ENCODE results near the gene BRMS1. TPM values are rescaled to one million over a fixed set of nuclear protein-coding genes. Genes with fewer than 3 reads are reported as not detected.

Gene BRMS1
- total and polyA plus RNA-seq, 2 experiments from 2014 or later = 59.1 to 61.7 TPM

DNA sequence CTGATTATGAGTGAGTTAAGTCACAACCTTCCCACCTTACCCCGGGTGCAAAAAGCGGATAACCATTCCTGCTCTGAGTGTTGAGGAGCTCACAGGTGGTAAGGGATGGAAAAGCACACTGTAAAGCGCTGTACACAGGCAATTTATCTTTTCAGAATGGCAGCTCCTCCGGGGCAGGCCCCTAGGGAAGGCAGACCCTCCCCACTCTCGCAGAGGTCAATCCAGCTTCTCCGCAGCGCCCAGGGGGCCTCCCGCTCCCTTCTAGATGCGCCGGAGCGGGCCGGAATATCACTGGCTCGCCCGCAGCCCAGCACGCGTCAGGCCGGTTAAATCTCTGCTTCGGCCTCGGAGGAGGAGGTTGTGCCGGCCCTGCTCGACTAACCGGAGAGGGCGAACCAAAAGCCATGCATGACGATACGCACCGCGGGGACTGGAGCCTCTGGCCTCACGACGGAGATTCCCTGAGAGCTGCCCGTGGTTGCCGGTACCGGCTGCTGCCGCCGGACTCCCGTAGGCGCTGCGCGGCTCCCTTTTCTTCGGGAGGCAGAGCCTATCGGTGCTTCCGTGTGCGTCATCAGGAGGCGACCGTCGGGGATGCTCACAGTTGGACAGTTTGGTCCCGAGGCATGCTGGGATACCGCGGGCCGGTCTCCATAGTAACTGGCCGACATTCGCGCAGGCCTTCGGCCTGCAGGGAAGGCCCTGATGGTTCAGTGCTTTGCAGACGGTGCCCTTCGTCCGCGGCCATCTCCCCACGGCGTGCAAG lies at the start of gene BRMS1 (continued):
- TF ChIP-seq, protein P1, sequence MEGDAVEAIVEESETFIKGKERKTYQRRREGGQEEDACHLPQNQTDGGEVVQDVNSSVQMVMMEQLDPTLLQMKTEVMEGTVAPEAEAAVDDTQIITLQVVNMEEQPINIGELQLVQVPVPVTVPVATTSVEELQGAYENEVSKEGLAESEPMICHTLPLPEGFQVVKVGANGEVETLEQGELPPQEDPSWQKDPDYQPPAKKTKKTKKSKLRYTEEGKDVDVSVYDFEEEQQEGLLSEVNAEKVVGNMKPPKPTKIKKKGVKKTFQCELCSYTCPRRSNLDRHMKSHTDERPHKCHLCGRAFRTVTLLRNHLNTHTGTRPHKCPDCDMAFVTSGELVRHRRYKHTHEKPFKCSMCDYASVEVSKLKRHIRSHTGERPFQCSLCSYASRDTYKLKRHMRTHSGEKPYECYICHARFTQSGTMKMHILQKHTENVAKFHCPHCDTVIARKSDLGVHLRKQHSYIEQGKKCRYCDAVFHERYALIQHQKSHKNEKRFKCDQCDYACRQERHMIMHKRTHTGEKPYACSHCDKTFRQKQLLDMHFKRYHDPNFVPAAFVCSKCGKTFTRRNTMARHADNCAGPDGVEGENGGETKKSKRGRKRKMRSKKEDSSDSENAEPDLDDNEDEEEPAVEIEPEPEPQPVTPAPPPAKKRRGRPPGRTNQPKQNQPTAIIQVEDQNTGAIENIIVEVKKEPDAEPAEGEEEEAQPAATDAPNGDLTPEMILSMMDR (conservative IDR thresholded peaks at IDR 0.05; ENCODE audit: low read depth in 2 of 2) = no peak

DNA sequence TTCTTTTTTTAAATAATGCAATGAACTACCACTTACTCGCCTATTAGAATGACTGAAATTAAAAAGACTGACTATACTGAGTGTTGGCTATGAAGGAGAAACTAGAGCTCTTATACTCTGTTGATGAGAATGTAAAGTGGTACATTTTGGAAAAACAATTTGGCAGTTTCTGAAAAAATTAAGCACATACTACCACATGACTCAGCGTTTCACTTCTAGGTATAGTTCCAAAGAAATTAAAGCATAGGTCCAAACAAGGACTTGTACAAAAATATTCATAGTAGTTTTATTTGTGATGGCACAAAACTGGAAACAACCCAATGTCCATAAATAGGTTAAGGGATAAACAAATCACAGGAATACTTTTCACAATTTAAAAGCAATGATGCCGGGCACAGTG lies 49.0 kb upstream of the BRMS1 start:
- no peak for DNase-seq (ENCODE audit: low spot score)
- no peaks in the 10 kb centered on the region for H3K4me1 Mint-ChIP-seq
- H3K36me3 Mint-ChIP-seq (ENCODE audit: low read depth) = no peaks in the 10 kb centered on the region; the same call in 2 of the 3 replicates
- no peak overlapping the region for H2AFZ ChIP-seq
- no peak overlapping the region for H3K27ac ChIP-seq (ENCODE audit: low read depth)
- no peak overlapping the region for H3K27ac Mint-ChIP-seq
- no peaks in the 10 kb centered on the region for H3K79me2 ChIP-seq (replicated peaks; ENCODE audit: insufficient read depth)
- H3K27me3 Mint-ChIP-seq (ENCODE audit: insufficient read depth, low read depth, poor library complexity) = peaks cover 4% of the 10 kb centered on the region
- H3K4me3 Mint-ChIP-seq = no peak overlapping the region; the same call in 2 of the 3 replicates
- ATAC-seq = no peak
- H3K4me2 ChIP-seq = no peak overlapping the region
- no peaks in the 10 kb centered on the region for H4K20me1 ChIP-seq (replicated peaks; ENCODE audit: insufficient read depth)
- H3K4me1 ChIP-seq (ENCODE audit: insufficient read depth) = no peaks in the 10 kb centered on the region
- H3K36me3 ChIP-seq (ENCODE audit: insufficient read depth) = no peaks in the 10 kb centered on the region
- peaks cover 11% of the 10 kb centered on the region for H3K9me3 Mint-ChIP-seq
- H3F3A ChIP-seq (replicated peaks; ENCODE audit: low read depth) = no peaks in the 10 kb centered on the region
- H3K27me3 ChIP-seq (ENCODE audit: insufficient read depth) = no peaks in the 10 kb centered on the region
- H3K4me3 ChIP-seq = no peak overlapping the region
- H3K9me2 ChIP-seq (ENCODE audit: insufficient read depth) = no peaks in the 10 kb centered on the region
- TF ChIP-seq EZH2phosphoT487 (IDR thresholded peaks at IDR 0.05; ENCODE audit: unreplicated experiment) = no peak
- TF ChIP-seq EZH2 (IDR thresholded peaks at IDR 0.05; ENCODE audit: low read depth, unreplicated experiment) = no peak
- TF ChIP-seq, protein P2, sequence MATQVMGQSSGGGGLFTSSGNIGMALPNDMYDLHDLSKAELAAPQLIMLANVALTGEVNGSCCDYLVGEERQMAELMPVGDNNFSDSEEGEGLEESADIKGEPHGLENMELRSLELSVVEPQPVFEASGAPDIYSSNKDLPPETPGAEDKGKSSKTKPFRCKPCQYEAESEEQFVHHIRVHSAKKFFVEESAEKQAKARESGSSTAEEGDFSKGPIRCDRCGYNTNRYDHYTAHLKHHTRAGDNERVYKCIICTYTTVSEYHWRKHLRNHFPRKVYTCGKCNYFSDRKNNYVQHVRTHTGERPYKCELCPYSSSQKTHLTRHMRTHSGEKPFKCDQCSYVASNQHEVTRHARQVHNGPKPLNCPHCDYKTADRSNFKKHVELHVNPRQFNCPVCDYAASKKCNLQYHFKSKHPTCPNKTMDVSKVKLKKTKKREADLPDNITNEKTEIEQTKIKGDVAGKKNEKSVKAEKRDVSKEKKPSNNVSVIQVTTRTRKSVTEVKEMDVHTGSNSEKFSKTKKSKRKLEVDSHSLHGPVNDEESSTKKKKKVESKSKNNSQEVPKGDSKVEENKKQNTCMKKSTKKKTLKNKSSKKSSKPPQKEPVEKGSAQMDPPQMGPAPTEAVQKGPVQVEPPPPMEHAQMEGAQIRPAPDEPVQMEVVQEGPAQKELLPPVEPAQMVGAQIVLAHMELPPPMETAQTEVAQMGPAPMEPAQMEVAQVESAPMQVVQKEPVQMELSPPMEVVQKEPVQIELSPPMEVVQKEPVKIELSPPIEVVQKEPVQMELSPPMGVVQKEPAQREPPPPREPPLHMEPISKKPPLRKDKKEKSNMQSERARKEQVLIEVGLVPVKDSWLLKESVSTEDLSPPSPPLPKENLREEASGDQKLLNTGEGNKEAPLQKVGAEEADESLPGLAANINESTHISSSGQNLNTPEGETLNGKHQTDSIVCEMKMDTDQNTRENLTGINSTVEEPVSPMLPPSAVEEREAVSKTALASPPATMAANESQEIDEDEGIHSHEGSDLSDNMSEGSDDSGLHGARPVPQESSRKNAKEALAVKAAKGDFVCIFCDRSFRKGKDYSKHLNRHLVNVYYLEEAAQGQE (IDR thresholded peaks at IDR 0.05; ENCODE audit: unreplicated experiment) = no peak
- no peak for TF ChIP-seq JUNB (IDR thresholded peaks at IDR 0.05; ENCODE audit: unreplicated experiment)
- TF ChIP-seq ZNF114 (CRISPR knock-in tag; IDR thresholded peaks at IDR 0.05) = no peak
- TF ChIP-seq POLR2AphosphoS5 (IDR thresholded peaks at IDR 0.05; ENCODE audit: low read depth) = no peak
- TF ChIP-seq, protein P3, sequence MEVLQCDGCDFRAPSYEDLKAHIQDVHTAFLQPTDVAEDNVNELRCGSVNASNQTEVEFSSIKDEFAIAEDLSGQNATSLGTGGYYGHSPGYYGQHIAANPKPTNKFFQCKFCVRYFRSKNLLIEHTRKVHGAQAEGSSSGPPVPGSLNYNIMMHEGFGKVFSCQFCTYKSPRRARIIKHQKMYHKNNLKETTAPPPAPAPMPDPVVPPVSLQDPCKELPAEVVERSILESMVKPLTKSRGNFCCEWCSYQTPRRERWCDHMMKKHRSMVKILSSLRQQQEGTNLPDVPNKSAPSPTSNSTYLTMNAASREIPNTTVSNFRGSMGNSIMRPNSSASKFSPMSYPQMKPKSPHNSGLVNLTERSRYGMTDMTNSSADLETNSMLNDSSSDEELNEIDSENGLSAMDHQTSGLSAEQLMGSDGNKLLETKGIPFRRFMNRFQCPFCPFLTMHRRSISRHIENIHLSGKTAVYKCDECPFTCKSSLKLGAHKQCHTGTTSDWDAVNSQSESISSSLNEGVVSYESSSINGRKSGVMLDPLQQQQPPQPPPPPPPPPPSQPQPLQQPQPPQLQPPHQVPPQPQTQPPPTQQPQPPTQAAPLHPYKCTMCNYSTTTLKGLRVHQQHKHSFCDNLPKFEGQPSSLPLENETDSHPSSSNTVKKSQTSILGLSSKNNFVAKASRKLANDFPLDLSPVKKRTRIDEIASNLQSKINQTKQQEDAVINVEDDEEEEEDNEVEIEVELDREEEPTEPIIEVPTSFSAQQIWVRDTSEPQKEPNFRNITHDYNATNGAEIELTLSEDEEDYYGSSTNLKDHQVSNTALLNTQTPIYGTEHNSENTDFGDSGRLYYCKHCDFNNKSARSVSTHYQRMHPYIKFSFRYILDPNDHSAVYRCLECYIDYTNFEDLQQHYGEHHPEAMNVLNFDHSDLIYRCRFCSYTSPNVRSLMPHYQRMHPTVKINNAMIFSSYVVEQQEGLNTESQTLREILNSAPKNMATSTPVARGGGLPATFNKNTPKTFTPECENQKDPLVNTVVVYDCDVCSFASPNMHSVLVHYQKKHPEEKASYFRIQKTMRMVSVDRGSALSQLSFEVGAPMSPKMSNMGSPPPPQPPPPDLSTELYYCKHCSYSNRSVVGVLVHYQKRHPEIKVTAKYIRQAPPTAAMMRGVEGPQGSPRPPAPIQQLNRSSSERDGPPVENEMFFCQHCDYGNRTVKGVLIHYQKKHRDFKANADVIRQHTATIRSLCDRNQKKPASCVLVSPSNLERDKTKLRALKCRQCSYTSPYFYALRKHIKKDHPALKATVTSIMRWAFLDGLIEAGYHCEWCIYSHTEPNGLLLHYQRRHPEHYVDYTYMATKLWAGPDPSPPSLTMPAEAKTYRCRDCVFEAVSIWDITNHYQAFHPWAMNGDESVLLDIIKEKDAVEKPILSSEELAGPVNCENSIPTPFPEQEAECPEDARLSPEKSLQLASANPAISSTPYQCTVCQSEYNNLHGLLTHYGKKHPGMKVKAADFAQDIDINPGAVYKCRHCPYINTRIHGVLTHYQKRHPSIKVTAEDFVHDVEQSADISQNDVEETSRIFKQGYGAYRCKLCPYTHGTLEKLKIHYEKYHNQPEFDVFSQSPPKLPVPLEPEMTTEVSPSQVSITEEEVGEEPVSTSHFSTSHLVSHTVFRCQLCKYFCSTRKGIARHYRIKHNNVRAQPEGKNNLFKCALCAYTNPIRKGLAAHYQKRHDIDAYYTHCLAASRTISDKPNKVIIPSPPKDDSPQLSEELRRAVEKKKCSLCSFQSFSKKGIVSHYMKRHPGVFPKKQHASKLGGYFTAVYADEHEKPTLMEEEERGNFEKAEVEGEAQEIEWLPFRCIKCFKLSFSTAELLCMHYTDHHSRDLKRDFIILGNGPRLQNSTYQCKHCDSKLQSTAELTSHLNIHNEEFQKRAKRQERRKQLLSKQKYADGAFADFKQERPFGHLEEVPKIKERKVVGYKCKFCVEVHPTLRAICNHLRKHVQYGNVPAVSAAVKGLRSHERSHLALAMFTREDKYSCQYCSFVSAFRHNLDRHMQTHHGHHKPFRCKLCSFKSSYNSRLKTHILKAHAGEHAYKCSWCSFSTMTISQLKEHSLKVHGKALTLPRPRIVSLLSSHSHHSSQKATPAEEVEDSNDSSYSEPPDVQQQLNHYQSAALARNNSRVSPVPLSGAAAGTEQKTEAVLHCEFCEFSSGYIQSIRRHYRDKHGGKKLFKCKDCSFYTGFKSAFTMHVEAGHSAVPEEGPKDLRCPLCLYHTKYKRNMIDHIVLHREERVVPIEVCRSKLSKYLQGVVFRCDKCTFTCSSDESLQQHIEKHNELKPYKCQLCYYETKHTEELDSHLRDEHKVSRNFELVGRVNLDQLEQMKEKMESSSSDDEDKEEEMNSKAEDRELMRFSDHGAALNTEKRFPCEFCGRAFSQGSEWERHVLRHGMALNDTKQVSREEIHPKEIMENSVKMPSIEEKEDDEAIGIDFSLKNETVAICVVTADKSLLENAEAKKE (CRISPR knock-in tag; IDR thresholded peaks at IDR 0.05) = no peak
- TF ChIP-seq, protein P4, sequence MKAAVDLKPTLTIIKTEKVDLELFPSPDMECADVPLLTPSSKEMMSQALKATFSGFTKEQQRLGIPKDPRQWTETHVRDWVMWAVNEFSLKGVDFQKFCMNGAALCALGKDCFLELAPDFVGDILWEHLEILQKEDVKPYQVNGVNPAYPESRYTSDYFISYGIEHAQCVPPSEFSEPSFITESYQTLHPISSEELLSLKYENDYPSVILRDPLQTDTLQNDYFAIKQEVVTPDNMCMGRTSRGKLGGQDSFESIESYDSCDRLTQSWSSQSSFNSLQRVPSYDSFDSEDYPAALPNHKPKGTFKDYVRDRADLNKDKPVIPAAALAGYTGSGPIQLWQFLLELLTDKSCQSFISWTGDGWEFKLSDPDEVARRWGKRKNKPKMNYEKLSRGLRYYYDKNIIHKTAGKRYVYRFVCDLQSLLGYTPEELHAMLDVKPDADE (IDR thresholded peaks at IDR 0.05) = no peak
- no peak for TF ChIP-seq STAT1 (IDR thresholded peaks at IDR 0.05; ENCODE audit: unreplicated experiment)
- TF ChIP-seq ZNF331 (CRISPR knock-in tag; IDR thresholded peaks at IDR 0.05; ENCODE audit: low read depth) = no peak
- no peak for TF ChIP-seq CREB1 (CRISPR knock-in tag; IDR thresholded peaks at IDR 0.05; ENCODE audit: low read depth)

Data from GM23338 (cell line).